GM23338 (cell line): ENCODE measurements around the gene ZMYND11. TPM values are rescaled to one million over a fixed set of nuclear protein-coding genes. Genes with fewer than 3 reads are reported as not detected.
A peak's percentile ranks its signal among the peaks of the same experiment; 100 is the strongest.

Experiments
- ATAC-seq: fragments of 200-7000 bp; cut with Tn5 transposase; 3 replicates; pipeline ENCODE4 v1.9.1; 2020
- DNase-seq: peaks from one replicate; pipeline ENCODE4 v3.0.0-alpha.2; 2015; ENCODE audit warnings: low spot score
- H2AFZ ChIP-seq: fragments of 200-600 bp; sonication (generic); 2 replicates; pipeline ENCODE4 v1.8.0; 2016; ENCODE audit warnings: antibody characterized with exemption, mild to moderate bottlenecking, moderate library complexity
- H3F3A ChIP-seq: fragments of 200-600 bp; sonication (generic); replicated peaks from 2 replicates; pipeline ENCODE4 v1.8.0; 2017; ENCODE audit warnings: antibody characterized with exemption, mixed run types, low read depth
- H3K27ac ChIP-seq: fragments of 200-600 bp; sonication (generic); 2 replicates; pipeline ENCODE4 v1.6.1; 2016; ENCODE audit warnings: low read depth
- H3K27me3 ChIP-seq: fragments of 200-600 bp; sonication (generic); 2 replicates; pipeline ENCODE4 v1.8.0; 2016; ENCODE audit warnings: mild to moderate bottlenecking, mixed run types, moderate library complexity; ENCODE audit not compliant: insufficient read depth
- H3K36me3 ChIP-seq: fragments of 200-600 bp; sonication (generic); 2 replicates; pipeline ENCODE4 v1.8.0; 2016; ENCODE audit warnings: mild to moderate bottlenecking; ENCODE audit not compliant: insufficient read depth
- H3K4me1 ChIP-seq: fragments of 200-600 bp; sonication (generic); 2 replicates; pipeline ENCODE4 v1.8.0; 2016; ENCODE audit warnings: mild to moderate bottlenecking, moderate library complexity; ENCODE audit not compliant: insufficient read depth
- H3K4me2 ChIP-seq: fragments of 200-600 bp; sonication (generic); 2 replicates; pipeline ENCODE4 v1.7.1; 2017; ENCODE audit warnings: mixed run types
- H3K4me3 ChIP-seq: fragments of 200-600 bp; sonication (generic); 2 replicates; pipeline ENCODE4 v1.6.1; 2016; ENCODE audit warnings: mixed run types
- H3K79me2 ChIP-seq: fragments of 200-600 bp; sonication (generic); replicated peaks from 2 replicates; pipeline ENCODE4 v1.8.0; 2017; ENCODE audit warnings: mild to moderate bottlenecking; ENCODE audit not compliant: insufficient read depth
- H3K9me2 ChIP-seq: fragments of 200-600 bp; sonication (generic); 2 replicates; pipeline ENCODE4 v1.8.0; 2017; ENCODE audit not compliant: insufficient read depth
- H4K20me1 ChIP-seq: fragments of 200-600 bp; sonication (generic); replicated peaks from 2 replicates; pipeline ENCODE4 v1.8.0; 2017; ENCODE audit warnings: mild to moderate bottlenecking; ENCODE audit not compliant: insufficient read depth
- H3K27ac Mint-ChIP-seq: 2 replicates; pipeline ENCODE4 v1.8.0; 2020; ENCODE audit warnings: inconsistent platforms, mild to moderate bottlenecking, moderate library complexity, mixed read lengths
- H3K27me3 Mint-ChIP-seq: 3 replicates; pipeline ENCODE4 v1.8.0; 2022; ENCODE audit warnings: low read depth, mild to moderate bottlenecking, moderate library complexity, mixed read lengths, inconsistent platforms; ENCODE audit not compliant: insufficient read depth, poor library complexity
- H3K36me3 Mint-ChIP-seq: 3 replicates; pipeline ENCODE4 v1.8.0; 2021; ENCODE audit warnings: low read depth, mild to moderate bottlenecking, inconsistent platforms, moderate library complexity, mixed read lengths
- H3K4me1 Mint-ChIP-seq: 3 replicates; pipeline ENCODE4 v1.8.0; 2020; ENCODE audit warnings: mild to moderate bottlenecking, inconsistent platforms, mixed read lengths
- H3K4me3 Mint-ChIP-seq: 3 replicates; pipeline ENCODE4 v1.8.0; 2021; ENCODE audit warnings: moderate library complexity, mild to moderate bottlenecking, inconsistent platforms, mixed read lengths
- H3K9me3 Mint-ChIP-seq: 3 replicates; pipeline ENCODE4 v1.8.0; 2020; ENCODE audit warnings: moderate library complexity, mild to moderate bottlenecking, inconsistent platforms, mixed read lengths
- CREB1 ChIP-seq: fragments of 250-450 bp; sonication (Bioruptor Pico); IDR thresholded peaks from 2 replicates; pipeline ENCODE4 v1.5.0; 2020; ENCODE audit warnings: low read depth, mild to moderate bottlenecking, moderate library complexity
- CTCF ChIP-seq, 2 experiments: fragments of 200-600 bp in 1 of 2; sonication (generic) in 1 of 2; conservative IDR thresholded peaks; 2 replicates each; pipeline versions ENCODE4 v1.5.1 to v1.6.1; 2016 to 2017; ENCODE audit warnings: antibody characterized with exemption in 2 of 2, low read depth in 2 of 2, mild to moderate bottlenecking in 2 of 2, moderate library complexity in 1 of 2
- ETS1 ChIP-seq: IDR thresholded peaks from 2 replicates; pipeline ENCODE4 v1.6.1; 2016; ENCODE audit warnings: antibody characterized with exemption
- EZH2 ChIP-seq: fragments of 200-600 bp; sonication (generic); IDR thresholded peaks from one replicate; pipeline ENCODE4 v1.8.0; 2017; ENCODE audit warnings: antibody characterized with exemption, mild to moderate bottlenecking, low read depth; ENCODE audit not compliant: unreplicated experiment
- EZH2phosphoT487 ChIP-seq: fragments of 200-600 bp; sonication (generic); IDR thresholded peaks from one replicate; pipeline ENCODE4 v1.8.1; 2018; ENCODE audit warnings: antibody characterized with exemption; ENCODE audit not compliant: unreplicated experiment
- JUNB ChIP-seq: IDR thresholded peaks from one replicate; pipeline ENCODE4 v1.6.1; 2016; ENCODE audit warnings: antibody characterized with exemption; ENCODE audit not compliant: unreplicated experiment
- NANOG ChIP-seq: IDR thresholded peaks from 2 replicates; pipeline ENCODE4 v1.6.1; 2016; ENCODE audit warnings: antibody characterized with exemption, borderline replicate concordance
- POLR2AphosphoS5 ChIP-seq: IDR thresholded peaks from 2 replicates; pipeline ENCODE4 v1.6.1; 2016; ENCODE audit warnings: antibody characterized with exemption, low read depth
- REST ChIP-seq: IDR thresholded peaks from one replicate; pipeline ENCODE4 v1.6.1; 2018; ENCODE audit warnings: antibody characterized with exemption; ENCODE audit not compliant: unreplicated experiment
- STAT1 ChIP-seq: IDR thresholded peaks from one replicate; pipeline ENCODE4 v1.6.1; 2016; ENCODE audit warnings: antibody characterized with exemption; ENCODE audit not compliant: unreplicated experiment
- ZNF114 ChIP-seq: fragments of 250-450 bp; sonication (Bioruptor Pico); IDR thresholded peaks from 2 replicates; pipeline ENCODE4 v1.5.0; 2020; ENCODE audit warnings: mild to moderate bottlenecking, moderate library complexity
- ZNF331 ChIP-seq: fragments of 250-450 bp; sonication (Bioruptor Pico); IDR thresholded peaks from 2 replicates; pipeline ENCODE4 v1.5.0; 2020; ENCODE audit warnings: low read depth, mild to moderate bottlenecking, moderate library complexity
- ZNF462 ChIP-seq: fragments of 250-450 bp; sonication (Bioruptor Pico); IDR thresholded peaks from 2 replicates; pipeline ENCODE4 v1.5.0; 2020; ENCODE audit warnings: mild to moderate bottlenecking, moderate library complexity
- polyA plus RNA-seq: library from polyadenylated mRNA; unstranded; fragments of >200 nt; fragmentation: Nextera tagmentation; extraction: Ambion mirVana; gene quantifications from 2 replicates; pipeline ENCODE4 v1.2.1, GENCODE V29; 2016
- total RNA-seq: library from RNA; depleted of rRNA; stranded (reverse); fragments of >200 nt; shearing (Covaris generic); gene quantifications from 2 replicates; pipeline ENCODE4 v1.2.3, GENCODE V29; 2014

ZMYND11 gene
- total and polyA plus RNA-seq, 2 experiments from 2014 or later = 8.9 to 16.9 TPM

DNA sequence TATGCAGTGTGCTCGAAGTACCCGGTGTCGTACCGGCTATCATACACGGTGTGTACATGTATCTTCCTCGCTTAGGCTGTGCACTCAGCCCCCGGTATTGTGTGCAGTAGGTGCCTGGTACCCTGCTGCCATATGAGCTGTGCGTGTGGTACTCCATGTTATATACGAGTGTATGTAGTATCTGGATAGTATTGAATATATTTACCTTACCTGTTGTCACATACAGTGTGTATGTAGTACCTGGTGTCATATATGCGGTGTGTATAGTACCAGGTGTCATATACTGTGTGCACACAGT is 1.2 kb downstream of the ZMYND11 start:
- peak overlapping the region; percentile 84 for H3K4me3 Mint-ChIP-seq
- peak overlapping the region; percentile 81 for H3K4me2 ChIP-seq
- peak overlapping the region; percentile 69 for H3K4me3 ChIP-seq
- peaks cover 31% of the 10 kb centered on the region for H3K4me1 Mint-ChIP-seq
- H3K9me2 ChIP-seq = no peaks in the 10 kb centered on the region
- peaks cover 28% of the 10 kb centered on the region for H4K20me1 ChIP-seq
- H3K27ac ChIP-seq = no peak overlapping the region
- no peak for TF ChIP-seq NANOG
- TF ChIP-seq ZNF331 = no peak
- TF ChIP-seq ETS1 = no peak
- no peak for TF ChIP-seq CREB1 (CRISPR knock-in tag)
- no peak for TF ChIP-seq ZNF462 (CRISPR knock-in tag)
- TF ChIP-seq JUNB = no peak
- TF ChIP-seq CTCF (conservative IDR thresholded peaks at IDR 0.05; ENCODE audit: low read depth in 2 of 2) = no peak
- TF ChIP-seq POLR2AphosphoS5 = no peak
- TF ChIP-seq EZH2phosphoT487 = no peak
- TF ChIP-seq REST = no peak
- no peak for TF ChIP-seq ZNF114 (CRISPR knock-in tag)
- TF ChIP-seq EZH2 = no peak
- TF ChIP-seq STAT1 = no peak
- H3K79me2 ChIP-seq = peaks cover 52% of the 10 kb centered on the region
- H3F3A ChIP-seq = 0 out of 2 replicates have a peak, but pooled peaks cover 3% of the 10 kb centered on the region
- no peaks in the 10 kb centered on the region for H3K36me3 ChIP-seq
- peak; percentile 7; the same call in 1 of the 3 replicates for ATAC-seq
- DNase-seq = no peak
- H2AFZ ChIP-seq = peak overlapping the region; percentile 63; the same call in 1 of the 2 replicates
- H3K36me3 Mint-ChIP-seq = no peaks in the 10 kb centered on the region
- peaks cover 31% of the 10 kb centered on the region for H3K27me3 ChIP-seq
- H3K27ac Mint-ChIP-seq = no peak overlapping the region; the same call in 1 of the 2 replicates
- H3K4me1 ChIP-seq = peaks cover 19% of the 10 kb centered on the region
- H3K27me3 Mint-ChIP-seq = peaks cover 13% of the 10 kb centered on the region
- H3K9me3 Mint-ChIP-seq = no peaks in the 10 kb centered on the region
